OCI-LY3 (cell line): ENCODE results near the gene CNTNAP2.

Experiments
- H2AFZ ChIP-seq: fragments of 200-600, 300-600 bp; shearing (Covaris generic); 2 replicates; pipeline ENCODE4 v1.6.0; 2014; ENCODE audit warnings: antibody characterized with exemption, low read depth, low read length
- H3K27ac ChIP-seq: fragments of 200-600, 300-600 bp; sonication (generic); 2 replicates; pipeline ENCODE4 v1.5.1; 2014; ENCODE audit warnings: mild to moderate bottlenecking, low read length, moderate library complexity, mixed read lengths
- H3K27me3 ChIP-seq: fragments of 200-600, 300-600 bp; sonication (generic); 2 replicates; pipeline ENCODE4 v1.6.1; 2014; ENCODE audit warnings: low read depth, low read length, mixed read lengths
- H3K36me3 ChIP-seq: fragments of 200-600, 300-600 bp; sonication (generic); replicated peaks from 2 replicates; pipeline ENCODE3; 2014; ENCODE audit warnings: low read depth, low read length, mixed read lengths
- H3K4me1 ChIP-seq: fragments of 300-600, 200-600 bp; sonication (generic); 2 replicates; pipeline ENCODE4 v1.6.1; 2014; ENCODE audit warnings: low read length, mixed read lengths
- H3K4me2 ChIP-seq: fragments of 200-600, 300-600 bp; sonication (generic); 2 replicates; pipeline ENCODE4 v1.6.1; 2014; ENCODE audit warnings: low read length, mixed read lengths
- H3K4me3 ChIP-seq: fragments of 300-600, 200-600 bp; sonication (generic); 2 replicates; pipeline ENCODE4 v1.5.1; 2014; ENCODE audit warnings: antibody characterized with exemption, mild to moderate bottlenecking, low read length, moderate library complexity
- H3K79me2 ChIP-seq: fragments of 300-600, 200-600 bp; shearing (Covaris generic); 2 replicates; pipeline ENCODE4 v1.6.1; 2014; ENCODE audit warnings: mild to moderate bottlenecking, low read length, mixed read lengths
- H3K9ac ChIP-seq: fragments of 300-600, 200-600 bp; shearing (Covaris generic); 2 replicates; pipeline ENCODE4 v1.6.0; 2014; ENCODE audit warnings: mild to moderate bottlenecking, low read length, moderate library complexity
- H3K9me3 ChIP-seq: fragments of 200-600, 300-600 bp; shearing (Covaris generic); 2 replicates; pipeline ENCODE4 v1.6.1; 2014; ENCODE audit warnings: low read length, mixed read lengths; ENCODE audit not compliant: insufficient read depth
- H4K20me1 ChIP-seq: fragments of 200-600, 300-600 bp; sonication (generic); 2 replicates; pipeline ENCODE4 v1.6.1; 2016; ENCODE audit warnings: low read length, mixed read lengths; ENCODE audit not compliant: insufficient read depth
- EZH2phosphoT487 ChIP-seq: fragments of 200-600 bp; shearing (Covaris generic); IDR thresholded peaks from 2 replicates; pipeline ENCODE4 v1.6.1; 2018; ENCODE audit warnings: antibody characterized with exemption, mixed run types, low read depth
- TF ChIP-seq, protein P1 (sequence below): fragments of 200-600, 300-600 bp; sonication (generic); IDR thresholded peaks from 2 replicates; pipeline ENCODE4 v1.5.1; 2014; ENCODE audit warnings: antibody characterized with exemption, low read length, low read depth

CNTNAP2 gene

DNA sequence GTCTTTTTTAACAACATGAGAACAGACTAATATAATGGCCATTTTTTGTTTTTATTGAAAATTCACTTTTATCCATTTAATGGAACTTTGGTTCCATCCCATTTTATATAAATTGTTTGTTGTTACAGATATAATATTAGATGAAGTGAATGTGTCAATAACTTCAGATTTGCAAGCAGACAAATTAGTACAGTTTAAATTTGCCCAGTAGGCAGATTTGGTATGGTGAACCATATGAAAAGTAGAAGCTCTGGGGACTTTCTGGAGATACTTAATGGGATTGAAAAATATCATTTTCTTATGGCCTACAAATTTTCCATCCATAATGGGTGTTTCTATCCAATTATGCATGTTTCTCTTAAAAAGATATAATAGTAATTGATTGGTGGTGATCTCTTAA is 1277.7 kb downstream of the CNTNAP2 start:
- Histone ChIP-seq H3K9me3 (no peaks in the 10 kb centered on the region), H3K4me3 (no peak overlapping the region), H3K4me2 (no peak overlapping the region), H3K79me2 (no peaks in the 10 kb centered on the region), H2AFZ (no peak overlapping the region), H4K20me1 (no peaks in the 10 kb centered on the region), H3K4me1 (no peaks in the 10 kb centered on the region), H3K9ac (no peak overlapping the region), H3K36me3 (no peaks in the 10 kb centered on the region), H3K27me3 (no peaks in the 10 kb centered on the region), H3K27ac (no peak overlapping the region)
- TF ChIP-seq, protein P1, sequence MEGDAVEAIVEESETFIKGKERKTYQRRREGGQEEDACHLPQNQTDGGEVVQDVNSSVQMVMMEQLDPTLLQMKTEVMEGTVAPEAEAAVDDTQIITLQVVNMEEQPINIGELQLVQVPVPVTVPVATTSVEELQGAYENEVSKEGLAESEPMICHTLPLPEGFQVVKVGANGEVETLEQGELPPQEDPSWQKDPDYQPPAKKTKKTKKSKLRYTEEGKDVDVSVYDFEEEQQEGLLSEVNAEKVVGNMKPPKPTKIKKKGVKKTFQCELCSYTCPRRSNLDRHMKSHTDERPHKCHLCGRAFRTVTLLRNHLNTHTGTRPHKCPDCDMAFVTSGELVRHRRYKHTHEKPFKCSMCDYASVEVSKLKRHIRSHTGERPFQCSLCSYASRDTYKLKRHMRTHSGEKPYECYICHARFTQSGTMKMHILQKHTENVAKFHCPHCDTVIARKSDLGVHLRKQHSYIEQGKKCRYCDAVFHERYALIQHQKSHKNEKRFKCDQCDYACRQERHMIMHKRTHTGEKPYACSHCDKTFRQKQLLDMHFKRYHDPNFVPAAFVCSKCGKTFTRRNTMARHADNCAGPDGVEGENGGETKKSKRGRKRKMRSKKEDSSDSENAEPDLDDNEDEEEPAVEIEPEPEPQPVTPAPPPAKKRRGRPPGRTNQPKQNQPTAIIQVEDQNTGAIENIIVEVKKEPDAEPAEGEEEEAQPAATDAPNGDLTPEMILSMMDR = no peak
- TF ChIP-seq EZH2phosphoT487 = no peak

DNA sequence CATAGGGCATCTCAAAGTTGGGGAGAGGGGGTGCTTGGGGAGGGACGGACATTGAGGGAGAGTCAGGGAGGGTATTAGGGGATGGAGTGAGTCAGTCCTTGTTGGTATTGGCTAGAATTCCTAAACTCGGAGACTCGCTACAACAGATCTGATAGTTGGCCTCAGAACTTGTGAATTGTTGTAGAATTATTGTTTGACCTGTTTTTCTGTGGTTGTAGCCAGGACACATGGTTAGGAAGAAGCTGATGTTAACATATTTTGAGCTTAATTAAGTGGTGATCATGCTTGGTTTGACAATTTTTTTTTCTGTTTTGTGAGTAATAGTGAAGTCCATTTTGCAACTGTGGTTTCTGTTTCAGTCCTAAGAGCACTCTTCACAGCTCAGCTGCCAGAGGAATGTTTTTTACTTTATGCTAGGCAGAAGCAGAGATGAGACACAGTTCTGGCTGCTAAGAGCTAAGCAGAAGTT is 1283.7 kb downstream of the CNTNAP2 start:
- Histone ChIP-seq H3K36me3 (no peaks in the 10 kb centered on the region), H3K27ac (no peak overlapping the region), H3K4me2 (peak overlapping the region; percentile 29), H2AFZ (peak overlapping the region; percentile 39; the same call in 1 of the 2 replicates), H3K9me3 (no peaks in the 10 kb centered on the region), H3K27me3 (no peaks in the 10 kb centered on the region), H3K79me2 (no peaks in the 10 kb centered on the region), H3K9ac (no peak overlapping the region), H3K4me1 (peaks cover 10% of the 10 kb centered on the region; the same call in 1 of the 2 replicates), H3K4me3 (no peak overlapping the region), H4K20me1 (no peaks in the 10 kb centered on the region)
- TF ChIP-seq, protein P1 = no peak
- TF ChIP-seq EZH2phosphoT487 = no peak

DNA sequence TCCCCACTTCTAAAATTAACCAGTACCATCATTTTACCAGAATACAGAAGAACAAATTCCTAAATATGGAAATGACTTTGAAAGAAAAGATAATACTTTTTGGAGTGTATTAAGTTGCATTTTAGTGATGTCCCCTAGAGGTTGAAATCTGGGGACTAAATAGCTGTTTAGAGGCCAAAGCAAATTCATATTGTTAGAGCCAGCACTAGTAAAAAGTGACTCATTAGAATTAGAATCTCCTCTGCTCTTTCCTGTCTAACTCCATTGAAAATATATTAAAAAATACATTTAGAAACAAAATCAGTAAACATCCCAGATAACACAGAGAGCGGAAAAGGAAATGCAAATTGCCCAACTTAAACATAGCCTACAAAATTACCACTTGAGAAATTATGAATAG is 1284.3 kb downstream of the CNTNAP2 start:
- H3K79me2 ChIP-seq = no peaks in the 10 kb centered on the region
- TF ChIP-seq EZH2phosphoT487 = no peak
- TF ChIP-seq, protein P1 = no peak
- no peaks in the 10 kb centered on the region for H4K20me1 ChIP-seq
- peak overlapping the region; percentile 29; the same call in 1 of the 2 replicates for H3K4me2 ChIP-seq
- no peak overlapping the region for H3K4me3 ChIP-seq
- H2AFZ ChIP-seq = no peak overlapping the region
- H3K27ac ChIP-seq = no peak overlapping the region
- peaks cover 10% of the 10 kb centered on the region; the same call in 1 of the 2 replicates for H3K4me1 ChIP-seq
- H3K9ac ChIP-seq = no peak overlapping the region
- no peaks in the 10 kb centered on the region for H3K36me3 ChIP-seq
- H3K27me3 ChIP-seq = no peaks in the 10 kb centered on the region
- H3K9me3 ChIP-seq = no peaks in the 10 kb centered on the region

DNA sequence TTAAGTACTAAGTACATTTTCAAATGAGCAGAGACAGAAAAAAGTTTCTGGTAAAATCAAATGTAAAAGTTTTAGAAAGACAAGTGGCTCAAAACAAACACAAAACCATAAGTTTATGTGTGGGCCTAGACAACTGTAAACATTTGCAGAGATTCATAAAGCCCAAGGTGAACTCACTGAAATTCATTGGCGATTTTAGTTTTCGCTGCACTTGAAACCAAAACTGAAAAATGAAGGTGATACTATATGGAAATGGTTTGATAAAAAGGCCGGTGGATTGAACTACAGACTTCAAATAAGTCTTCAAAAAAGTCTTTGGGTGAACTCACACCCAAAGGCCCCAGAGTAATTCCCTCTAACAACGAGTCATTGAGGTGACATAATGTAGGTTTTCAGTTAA is 1289.0 kb downstream of the CNTNAP2 start:
- Histone ChIP-seq H3K9ac (no peak overlapping the region), H3K4me3 (no peak overlapping the region), H2AFZ (no peak overlapping the region), H3K4me1 (peaks cover 2% of the 10 kb centered on the region; the same call in 1 of the 2 replicates), H4K20me1 (no peaks in the 10 kb centered on the region), H3K79me2 (no peaks in the 10 kb centered on the region), H3K9me3 (no peaks in the 10 kb centered on the region), H3K36me3 (no peaks in the 10 kb centered on the region), H3K27ac (no peak overlapping the region), H3K27me3 (no peaks in the 10 kb centered on the region), H3K4me2 (no peak overlapping the region)
- no peak for TF ChIP-seq EZH2phosphoT487
- TF ChIP-seq, protein P1 = no peak
